SK-N-SH (cell line): Measurements from ENCODE around the gene HMHB1. TPM values are rescaled to one million over a fixed set of nuclear protein-coding genes. Genes with fewer than 3 reads are reported as not detected.

Experiments used
- CTCF ChIA-PET: fragments of 300-600, 350-600 bp; formaldehyde crosslinking; extraction: SDS; loops from one replicate; lab custom pipeline; 2021; lab: Yijun Ruan, JAX
- POLR2A ChIA-PET: fragments of 350-600 bp; sonication (Branson Sonifier 250); formaldehyde crosslinking; extraction: SDS; loops from one replicate; lab custom pipeline; 2020; ENCODE audit warnings: antibody characterized with exemption, inconsistent platforms; lab: Yijun Ruan, JAX
- DNase-seq: peaks from one replicate; pipeline ENCODE4 v3.0.0; 2012
- H2AFZ ChIP-seq: fragments of 200-600 bp; sonication (generic); 2 replicates; pipeline ENCODE4 v1.8.1; 2016; ENCODE audit warnings: antibody characterized with exemption, mild to moderate bottlenecking, low read depth
- H3F3A ChIP-seq: fragments of 200-600 bp; sonication (generic); replicated peaks from 2 replicates; pipeline ENCODE3; 2016; ENCODE audit warnings: antibody characterized with exemption, mild to moderate bottlenecking; ENCODE audit not compliant: insufficient read depth
- H3K27ac ChIP-seq, 2 experiments: fragments of 200-500 bp in 1 of 2; fragments of 200-600 bp in 1 of 2; sonication (Bioruptor generic) in 1 of 2; sonication (generic), shearing (Covaris generic) in 1 of 2; 2 replicates each; pipeline versions ENCODE4 v1.5.1 to v1.6.1; 2014 to 2016; ENCODE audit warnings: low read depth in 2 of 2, inconsistent platforms in 1 of 2, low read length in 1 of 2, mild to moderate bottlenecking in 1 of 2, mixed read lengths in 1 of 2
- H3K27me3 ChIP-seq: fragments of 200-600 bp; sonication (generic), shearing (Covaris generic); 2 replicates; pipeline ENCODE4 v1.6.1; 2016; ENCODE audit warnings: mixed run types; ENCODE audit not compliant: insufficient read depth
- H3K36me3 ChIP-seq, 2 experiments: fragments of 200-500 bp in 1 of 2; fragments of 200-600 bp in 1 of 2; sonication (Bioruptor generic) in 1 of 2; sonication (generic) in 1 of 2; replicated peaks in 1 of 2; 2 replicates each; pipeline versions ENCODE3 to v1.5.1; 2014 to 2016; ENCODE audit warnings: low read length in 1 of 2, mild to moderate bottlenecking in 1 of 2; ENCODE audit not compliant: insufficient read depth in 2 of 2, control insufficient read depth in 1 of 2
- H3K4me1 ChIP-seq, 2 experiments: fragments of 200-500 bp in 1 of 2; fragments of 200-600 bp in 1 of 2; sonication (Bioruptor generic) in 1 of 2; sonication (generic), shearing (Covaris generic) in 1 of 2; 2 replicates each; pipeline versions ENCODE4 v1.5.1 to v1.6.1; 2014 to 2016; ENCODE audit warnings: low read depth in 1 of 2, low read length in 1 of 2, mixed run types in 1 of 2; ENCODE audit not compliant: insufficient read depth in 2 of 2, control insufficient read depth in 1 of 2
- H3K4me2 ChIP-seq: fragments of 200-600 bp; sonication (generic), shearing (Covaris generic); 2 replicates; pipeline ENCODE4 v1.6.1; 2017; ENCODE audit warnings: mixed run types
- H3K4me3 ChIP-seq, 2 experiments: fragments of 200-500 bp in 1 of 2; fragments of 200-600 bp in 1 of 2; sonication (Bioruptor generic) in 1 of 2; sonication (generic), shearing (Covaris generic) in 1 of 2; 2 replicates each; pipeline versions ENCODE4 v1.5.1 to v1.8.1; 2014 to 2016; ENCODE audit warnings: low read depth in 2 of 2, inconsistent platforms in 1 of 2, low read length in 1 of 2, mild to moderate bottlenecking in 1 of 2, mixed read lengths in 1 of 2, moderate library complexity in 1 of 2
- H3K79me2 ChIP-seq: fragments of 200-600 bp; sonication (generic); 2 replicates; pipeline ENCODE4 v1.8.1; 2017; ENCODE audit warnings: mild to moderate bottlenecking; ENCODE audit not compliant: insufficient read depth
- H3K9ac ChIP-seq: fragments of 200-600 bp; sonication (generic); 2 replicates; pipeline ENCODE4 v1.6.1; 2017; ENCODE audit warnings: mixed run types
- H3K9me2 ChIP-seq: fragments of 200-600 bp; sonication (generic); 2 replicates; pipeline ENCODE4 v1.6.1; 2017; ENCODE audit warnings: mixed run types
- H3K9me3 ChIP-seq: fragments of 200-600 bp; sonication (generic); 2 replicates; pipeline ENCODE4 v1.6.1; 2017; ENCODE audit warnings: mixed run types, mild to moderate bottlenecking, moderate library complexity
- H4K20me1 ChIP-seq: fragments of 200-600 bp; sonication (generic); 2 replicates; pipeline ENCODE4 v1.6.1; 2017; ENCODE audit warnings: mild to moderate bottlenecking, mixed run types; ENCODE audit not compliant: insufficient read depth
- ELF1 ChIP-seq: IDR thresholded peaks from 2 replicates; pipeline ENCODE4 v1.4.0; 2012
- EZH2phosphoT487 ChIP-seq: fragments of 200-600 bp; sonication (generic); IDR thresholded peaks from 2 replicates; pipeline ENCODE4 v1.6.1; 2017; ENCODE audit warnings: low read depth, mixed run types, mild to moderate bottlenecking, antibody characterized with exemption, moderate library complexity, borderline replicate concordance
- FOXJ3 ChIP-seq: sonication (generic); formaldehyde crosslinking; IDR thresholded peaks from 2 replicates; pipeline ENCODE4 v1.5.1; 2020; ENCODE audit warnings: mild to moderate bottlenecking, missing genetic modification reagents
- FOXM1 ChIP-seq: IDR thresholded peaks from 2 replicates; pipeline ENCODE4 v1.4.0; 2012; ENCODE audit warnings: low read depth, mild to moderate bottlenecking
- GABPA ChIP-seq: IDR thresholded peaks from 2 replicates; pipeline ENCODE4 v1.4.0; 2012; ENCODE audit warnings: low read depth, mild to moderate bottlenecking
- GATA2 ChIP-seq: sonication (generic); formaldehyde crosslinking; IDR thresholded peaks from 2 replicates; pipeline ENCODE4 v1.5.0; 2020; ENCODE audit warnings: mild to moderate bottlenecking, missing genetic modification reagents
- JUND ChIP-seq: IDR thresholded peaks from 2 replicates; pipeline ENCODE4 v1.4.0; 2012
- MEF2A ChIP-seq: IDR thresholded peaks from 2 replicates; pipeline ENCODE4 v1.4.0; 2012; ENCODE audit warnings: low read depth, borderline replicate concordance
- NFIC ChIP-seq: IDR thresholded peaks from 2 replicates; pipeline ENCODE4 v1.4.0; 2012; ENCODE audit warnings: borderline replicate concordance
- NRF1 ChIP-seq: IDR thresholded peaks from 2 replicates; pipeline ENCODE4 v1.6.1; 2012; ENCODE audit warnings: low read depth, mild to moderate bottlenecking, low read length
- RCOR1 ChIP-seq: fragments of 150-350 bp; IDR thresholded peaks from 2 replicates; pipeline ENCODE4 v1.6.1; 2017; ENCODE audit warnings: antibody characterized with exemption, low read length
- RFX5 ChIP-seq: IDR thresholded peaks from 2 replicates; pipeline ENCODE4 v1.6.1; 2012; ENCODE audit warnings: mild to moderate bottlenecking, improper control_type of control experiment, low read length
- TAF1 ChIP-seq: IDR thresholded peaks from 2 replicates; pipeline ENCODE4 v1.6.1; 2012; ENCODE audit warnings: low read depth, mild to moderate bottlenecking, low read length, moderate library complexity, borderline replicate concordance
- TCF12 ChIP-seq: IDR thresholded peaks from 2 replicates; pipeline ENCODE4 v1.4.0; 2012
- TEAD4 ChIP-seq: IDR thresholded peaks from 2 replicates; pipeline ENCODE4 v1.4.0; 2012; ENCODE audit warnings: mild to moderate bottlenecking, borderline replicate concordance; ENCODE audit not compliant: insufficient read depth
- USF1 ChIP-seq: IDR thresholded peaks from 2 replicates; pipeline ENCODE4 v1.4.0; 2012; ENCODE audit warnings: low read depth, borderline replicate concordance
- USF2 ChIP-seq: fragments of 150-350 bp; IDR thresholded peaks from 2 replicates; pipeline ENCODE4 v1.6.1; 2017; ENCODE audit warnings: antibody characterized with exemption, low read length, low read depth, borderline replicate concordance
- YY1 ChIP-seq: IDR thresholded peaks from 2 replicates; pipeline ENCODE4 v1.4.0; 2012; ENCODE audit warnings: low read depth, mild to moderate bottlenecking
- ZBTB33 ChIP-seq: IDR thresholded peaks from 2 replicates; pipeline ENCODE4 v1.4.0; 2012; ENCODE audit warnings: low read depth, borderline replicate concordance
- polyA plus RNA-seq, 3 experiments: library from polyadenylated mRNA; depleted of rRNA; stranded (reverse); fragments of >200 nt; gene quantifications; 2 replicates each; pipeline ENCODE4 v1.2.3, GENCODE V29; 2012

HMHB1 gene
- polyA plus RNA-seq, 1 of the 3 experiments (the other 2 are of a cell fraction) = not detected

- H3K9me2 ChIP-seq = no peaks in the 10 kb centered on the region
- POLR2A ChIA-PET = no interaction called here
- H4K20me1 ChIP-seq = no peaks in the 10 kb centered on the region
- no peaks in the 10 kb centered on the region for H3K9me3 ChIP-seq
- no peak for TF ChIP-seq YY1
- no peak for TF ChIP-seq USF1
- TF ChIP-seq RCOR1 = no peak
- no peak for TF ChIP-seq TEAD4
- no peak for TF ChIP-seq GABPA
- no peak for TF ChIP-seq FOXJ3 (CRISPR knock-in tag)
- no peak for TF ChIP-seq ZBTB33
- TF ChIP-seq NRF1 = no peak
- TF ChIP-seq NFIC = no peak
- no peak for TF ChIP-seq FOXM1
- no peak for TF ChIP-seq TCF12
- no peak for TF ChIP-seq JUND
- TF ChIP-seq RFX5 = no peak
- no peak for TF ChIP-seq EZH2phosphoT487
- TF ChIP-seq TAF1 = no peak
- no peak for TF ChIP-seq USF2
- no peak for TF ChIP-seq GATA2 (CRISPR knock-in tag)
- TF ChIP-seq MEF2A = no peak
- TF ChIP-seq ELF1 = no peak
- no peaks in the 10 kb centered on the region for H3F3A ChIP-seq
- H3K4me2 ChIP-seq = no peak overlapping the region
- no peak for DNase-seq
- no peak overlapping the region for H3K27ac ChIP-seq
- no peaks in the 10 kb centered on the region for H3K27me3 ChIP-seq
- H3K9ac ChIP-seq = no peak overlapping the region
- H3K36me3 ChIP-seq = no peaks in the 10 kb centered on the region
- CTCF ChIA-PET = interaction anchor here (1.0 kb wide), 1 partner anchor 112 kb away, joined by 4 read pairs; no protein-coding TSS in a partner anchor
- no peak overlapping the region for H2AFZ ChIP-seq
- H3K4me3 ChIP-seq = no peak overlapping the region
- no peaks in the 10 kb centered on the region for H3K79me2 ChIP-seq
- H3K4me1 ChIP-seq = peaks cover 9% of the 10 kb centered on the region in 2 experiments; a peak in 3 of 4 replicates
Measured at GRCh38 chr5:143841446-143841845, 29.5 kb downstream of the HMHB1 start.
